NCI-H187 treated with DMSO at 0.1 percent for 48 hours (cell line): ENCODE results near the gene APMAP.

Source experiments
- DNase-seq: peaks from one replicate; lab custom pipeline; 2025; lab: John Stamatoyannopoulos, UW

Gene APMAP

DNA sequence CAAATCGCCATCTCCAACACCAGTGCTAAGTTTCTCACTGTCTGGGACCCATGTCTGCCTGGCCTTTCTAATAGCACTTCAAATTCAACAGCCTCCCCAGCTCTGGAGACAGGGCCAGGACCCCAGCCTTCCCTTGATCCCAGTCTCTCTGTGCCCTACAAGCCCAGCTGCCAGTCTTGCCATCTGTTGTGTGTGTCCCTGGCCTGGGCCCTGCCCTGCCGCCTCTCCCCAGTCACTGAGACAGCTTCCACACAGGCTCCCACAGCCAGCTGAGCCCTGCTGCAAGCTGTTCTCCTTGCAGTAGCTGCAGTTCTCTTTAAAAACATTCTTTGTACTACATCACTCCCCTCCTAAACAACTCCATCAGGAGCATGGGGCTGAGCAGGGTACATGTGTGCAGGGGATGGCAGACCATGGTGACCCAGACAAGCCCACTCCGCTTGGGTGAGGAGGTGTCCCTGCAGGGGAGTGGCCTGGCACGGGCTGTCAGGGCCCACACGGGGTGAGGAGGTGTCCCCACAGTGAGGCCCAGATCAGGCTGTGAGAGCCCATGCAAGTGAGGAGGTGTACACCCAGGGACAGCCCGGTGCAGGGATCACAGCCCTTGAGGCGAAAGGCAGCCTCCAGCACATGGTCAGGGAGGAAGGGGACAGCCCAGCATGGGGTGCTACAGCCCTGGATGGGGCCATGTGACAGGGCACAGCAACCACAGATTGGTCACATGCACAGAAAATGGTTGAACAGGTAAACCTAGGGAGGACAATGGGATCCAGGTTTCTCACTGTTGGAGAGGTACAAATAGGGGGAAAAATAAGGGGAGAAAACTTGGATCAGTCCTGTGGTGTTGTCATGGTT lies 27.3 kb downstream of the APMAP start:
- DNase-seq: no peak

DNA sequence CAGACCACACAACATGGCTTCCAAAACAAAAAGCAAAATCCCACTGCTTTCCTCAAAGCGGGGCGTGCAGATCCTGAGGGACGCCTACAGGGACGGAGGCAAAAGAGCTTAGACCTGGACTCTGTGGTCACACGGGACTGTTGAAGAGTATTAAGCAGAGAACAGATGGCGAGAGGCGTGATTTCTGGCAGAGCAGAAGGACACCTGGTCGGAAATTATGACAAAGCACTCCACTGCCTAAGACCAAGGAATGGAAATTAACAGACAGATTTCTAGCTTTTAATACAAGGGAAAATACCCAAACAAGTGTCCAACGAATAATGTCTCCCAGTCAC lies 28.1 kb downstream of the APMAP start:
- no peak for DNase-seq

DNA sequence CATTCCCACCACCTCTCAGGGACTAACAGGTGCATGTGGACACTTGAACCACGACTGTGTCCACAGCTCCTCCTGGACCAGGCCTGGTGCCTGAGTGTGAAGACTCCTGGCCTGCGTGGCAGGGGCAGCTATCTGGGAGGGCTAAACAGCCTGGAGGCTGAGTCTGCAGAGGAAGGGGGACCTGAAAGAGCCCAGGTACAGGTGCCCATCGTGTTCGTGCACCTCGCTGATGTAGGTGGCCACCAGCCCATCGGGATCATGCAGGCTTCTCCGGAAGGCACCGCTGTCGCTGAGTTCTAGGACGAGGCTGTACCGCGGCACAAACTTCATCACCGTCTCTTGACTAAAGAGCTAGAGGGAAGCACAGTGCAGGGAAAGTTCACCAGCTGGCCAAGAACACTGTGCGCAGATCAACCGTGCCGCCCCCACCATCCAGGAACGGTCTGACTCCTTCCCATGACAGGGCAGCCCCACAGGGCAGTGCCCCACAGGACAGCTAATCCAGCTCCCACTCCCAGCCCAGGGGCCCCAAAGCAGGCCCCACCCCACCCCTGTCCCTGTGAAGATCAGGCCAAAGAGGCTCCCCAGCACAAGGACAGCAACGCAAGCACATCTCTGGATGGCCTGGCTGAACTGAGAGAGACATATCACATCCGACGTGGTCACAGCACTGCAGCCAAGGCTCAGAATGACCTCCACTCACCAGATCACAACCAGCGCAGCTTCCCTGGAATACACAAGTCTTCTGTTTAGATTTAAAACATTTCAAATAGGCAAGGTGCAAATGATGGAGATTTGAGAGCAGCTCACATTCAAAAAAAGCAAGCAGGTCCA lies 28.7 kb downstream of the APMAP start:
- no peak for DNase-seq

DNA sequence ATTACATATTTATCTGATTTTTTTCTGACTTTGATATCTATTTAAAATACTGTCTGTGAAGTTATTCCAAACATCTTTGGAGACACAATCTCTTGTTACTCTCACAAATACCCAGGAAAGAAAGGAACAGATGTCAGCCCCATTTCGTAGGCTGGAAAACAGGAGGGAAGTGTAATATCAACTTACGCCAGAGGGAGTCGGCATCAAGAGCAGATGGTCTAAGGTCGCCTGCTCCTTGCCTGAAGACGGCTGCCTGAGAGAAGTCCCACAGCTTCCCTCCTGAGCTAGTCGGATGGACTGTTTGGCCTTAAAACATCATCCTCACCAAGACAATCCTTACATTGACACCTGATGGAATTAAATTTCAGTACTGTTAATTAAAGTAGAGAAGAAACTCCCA lies 30.0 kb downstream of the APMAP start:
- DNase-seq: no peak

GRCh38 chr20:24962182-24962492 lies 30.4 kb downstream of the APMAP start:
- no peak for DNase-seq

- DNase-seq: no peak
These were observed 31.0 kb downstream of the APMAP start for GRCh38 chr20:24961384-24962181.

- no peak for DNase-seq
These were observed 31.7 kb downstream of the APMAP start for GRCh38 chr20:24960861-24961260.

DNA sequence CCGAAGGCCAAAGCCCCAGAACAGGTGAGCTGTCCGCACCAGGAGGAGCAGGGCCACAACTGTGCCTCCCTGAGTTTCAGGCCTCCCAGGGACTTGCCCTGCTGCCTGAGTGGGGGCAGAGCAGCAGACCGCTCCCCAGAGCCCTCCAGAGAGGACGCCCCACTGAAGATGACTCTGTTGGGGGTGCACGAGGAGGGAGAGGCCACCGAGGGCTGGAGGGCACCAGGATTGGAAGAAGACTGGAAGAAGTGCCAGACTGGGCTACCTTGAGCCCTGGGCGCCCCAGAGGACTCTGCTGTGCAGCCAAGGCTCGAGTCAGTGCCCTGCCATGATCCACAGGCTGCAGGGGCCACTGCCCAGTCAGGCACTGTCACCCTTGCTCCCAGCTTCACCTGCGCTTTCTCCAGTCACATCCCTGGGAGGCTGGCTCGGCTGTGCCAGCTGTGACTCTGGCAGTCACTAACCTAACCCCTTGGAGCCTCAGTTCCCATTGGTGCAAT lies 32.2 kb downstream of the APMAP start:
- no peak for DNase-seq

DNA sequence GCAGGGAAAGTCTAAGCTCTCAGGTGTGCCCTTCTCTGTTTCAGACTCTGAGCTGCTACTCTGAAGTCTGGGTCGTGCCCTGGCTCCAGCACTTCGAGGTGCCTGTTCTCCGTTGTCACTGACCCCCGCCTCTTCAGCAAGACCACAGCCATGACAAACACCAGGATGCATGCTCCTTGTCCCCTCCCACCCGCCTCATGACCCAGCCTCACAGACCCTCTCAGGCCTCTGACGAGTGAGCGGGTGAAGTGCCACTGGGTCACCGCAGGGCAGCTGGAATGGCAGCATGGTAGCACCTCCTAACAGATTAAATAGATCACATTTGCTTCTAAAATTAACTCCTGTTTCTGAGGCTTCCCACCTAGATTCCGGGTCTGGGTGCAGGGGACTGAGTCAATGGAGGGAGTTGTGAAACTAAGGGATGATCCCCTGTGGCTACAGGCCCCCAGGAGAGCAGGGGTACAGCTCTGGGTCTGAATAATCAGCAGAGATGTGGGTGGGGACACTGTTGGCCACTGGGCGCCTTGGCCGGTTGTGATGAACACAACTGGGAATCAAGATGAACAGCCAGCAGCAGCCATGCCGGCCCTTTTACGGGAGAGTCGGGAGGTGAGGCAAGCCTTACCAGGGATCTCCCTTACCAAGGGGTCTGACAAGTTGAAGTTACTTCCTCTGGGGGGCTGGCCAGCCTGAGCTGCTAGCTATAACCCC lies 32.8 kb downstream of the APMAP start:
- DNase-seq: no peak

DNA sequence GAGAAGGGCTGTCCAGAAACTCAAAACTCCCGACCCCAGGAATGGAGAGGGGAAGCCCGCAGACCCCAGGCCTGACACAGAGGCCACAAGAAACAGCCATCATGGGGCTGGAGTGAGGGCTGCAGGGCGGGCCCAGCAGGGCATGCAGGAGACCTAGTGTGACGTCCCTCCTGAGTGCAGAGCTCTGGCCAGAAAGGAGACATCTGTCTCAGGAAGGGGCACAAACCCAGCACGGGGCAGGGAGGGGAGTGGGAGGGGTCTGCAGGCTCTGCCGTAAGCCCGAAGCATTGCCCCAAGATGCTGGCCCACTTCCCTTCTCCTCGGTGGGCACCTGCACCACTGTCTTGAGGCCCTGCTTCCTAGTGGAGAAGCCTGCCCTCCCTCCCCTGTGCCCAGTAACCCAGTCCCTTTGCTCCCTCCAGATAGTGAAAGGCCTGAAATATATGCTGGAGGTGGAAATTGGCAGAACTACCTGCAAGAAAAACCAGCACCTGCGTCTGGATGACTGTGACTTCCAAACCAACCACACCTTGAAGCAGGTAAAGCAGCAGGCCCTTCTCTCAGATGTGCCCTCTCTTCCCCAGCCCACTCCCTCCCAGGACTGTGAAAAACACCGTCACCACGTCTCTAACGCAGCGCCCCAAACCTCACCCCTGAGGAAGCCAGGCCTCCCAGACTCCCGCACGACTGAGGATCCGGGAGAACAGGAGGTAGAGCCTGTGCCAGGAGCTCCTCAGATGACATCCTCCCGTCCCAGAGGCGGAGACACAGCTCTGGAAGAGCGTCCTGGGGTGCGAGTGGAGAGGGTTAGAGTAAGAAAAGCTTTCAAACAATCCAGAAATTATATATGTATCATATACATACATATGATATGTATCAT lies 33.8 kb downstream of the APMAP start:
- DNase-seq: no peak

DNA sequence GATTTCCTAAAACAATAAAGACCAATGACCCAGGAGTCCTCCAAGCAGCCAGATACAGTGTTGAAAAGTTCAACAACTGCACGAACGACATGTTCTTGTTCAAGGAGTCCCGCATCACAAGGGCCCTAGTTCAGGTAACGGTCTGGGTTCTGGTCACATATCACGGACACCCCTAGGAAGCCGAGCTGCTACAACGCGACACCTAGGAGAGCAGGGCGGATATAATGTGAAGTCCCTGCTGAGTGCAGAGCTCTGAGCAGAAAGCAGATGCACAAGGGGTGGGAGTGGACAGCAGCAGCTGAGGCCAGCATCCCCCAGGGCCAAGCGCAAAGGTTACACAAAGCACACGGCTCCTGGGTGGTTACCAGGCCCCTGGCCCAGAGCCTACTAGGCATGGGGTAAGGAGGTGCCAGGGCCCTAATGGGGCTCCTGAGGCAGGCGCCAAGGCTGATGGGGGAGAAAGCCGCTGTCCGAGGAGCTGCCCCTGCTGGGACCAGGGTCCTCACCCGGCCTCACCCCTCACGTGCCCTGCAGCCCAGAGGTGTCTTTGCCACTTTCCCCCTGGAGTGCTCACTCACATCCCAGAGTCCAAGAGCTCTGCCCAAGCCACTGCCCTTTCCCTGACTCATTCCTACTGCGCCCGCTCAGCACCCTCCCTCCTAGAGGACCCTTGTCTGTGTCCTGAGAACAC lies 35.1 kb downstream of the APMAP start:
- no peak for DNase-seq

GRCh38 chr20:24956001-24956841 lies 36.3 kb downstream of the APMAP start:
- no peak for DNase-seq

DNA sequence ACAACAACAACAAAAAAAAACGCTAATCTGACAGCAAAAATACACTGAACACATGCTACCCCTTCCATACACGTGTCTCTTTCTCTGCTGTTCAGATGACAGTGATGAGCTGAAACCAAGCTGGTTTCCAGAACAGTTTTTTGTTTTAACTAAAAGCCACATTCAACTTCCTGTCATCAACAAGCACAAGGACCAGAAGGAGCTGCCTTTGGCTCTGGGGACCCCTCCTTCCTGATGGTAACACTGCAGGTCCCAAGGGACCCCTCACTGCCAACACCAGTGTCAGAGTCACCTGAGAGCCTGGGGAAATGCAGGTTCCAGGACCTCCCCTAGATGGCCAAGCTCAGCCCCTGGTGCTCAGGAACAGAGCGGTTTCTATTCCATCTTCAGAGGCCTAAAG lies 37.5 kb downstream of the APMAP start:
- DNase-seq: no peak

- no peak for DNase-seq
These were observed 38.0 kb downstream of the APMAP start for GRCh38 chr20:24954566-24954965.

GRCh38 chr20:24954151-24954550 lies 38.4 kb downstream of the APMAP start:
- DNase-seq: no peak

DNA sequence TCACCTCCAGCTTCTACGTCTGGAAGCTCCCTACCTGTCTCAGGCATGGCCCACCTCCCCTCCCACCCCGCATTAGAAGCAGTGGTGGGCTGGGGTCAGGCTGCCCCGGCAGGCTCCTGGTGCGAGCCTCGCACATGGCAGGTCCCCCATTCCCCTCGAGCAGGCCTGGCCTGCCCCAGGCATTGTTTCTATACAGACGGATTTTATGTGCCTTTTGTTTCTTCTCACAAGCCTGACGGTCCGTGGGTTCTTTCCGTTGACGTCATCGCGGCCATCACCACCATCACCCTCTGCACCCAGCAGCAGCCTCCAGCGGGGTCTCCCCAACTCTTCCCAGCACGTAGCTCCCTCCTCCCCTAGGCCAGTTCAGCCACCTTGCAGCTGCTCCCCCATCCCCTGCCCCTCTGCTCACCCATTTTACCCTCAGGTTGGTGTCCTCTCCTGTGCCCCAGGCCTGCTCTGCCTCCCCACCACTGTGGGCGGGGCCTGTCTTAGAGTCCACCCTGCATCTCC lies 38.9 kb downstream of the APMAP start:
- DNase-seq: no peak

DNA sequence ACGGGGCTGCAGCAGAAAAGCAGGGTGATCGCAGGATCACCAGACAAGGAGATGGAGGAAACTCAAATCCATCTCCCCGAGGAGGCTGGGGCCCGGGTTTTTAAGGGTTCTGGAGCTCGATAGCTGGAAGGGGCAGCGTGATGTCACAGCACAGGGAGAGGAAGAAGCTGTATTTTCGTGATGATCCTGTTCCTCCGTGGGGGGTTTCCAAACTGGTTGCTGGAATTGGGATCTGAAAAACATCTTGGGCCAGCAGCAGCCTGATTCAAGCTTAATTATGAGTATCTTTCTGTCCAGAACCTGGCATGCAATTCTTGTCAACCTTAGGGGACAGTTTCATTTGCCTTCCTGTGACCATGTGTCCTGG lies 39.4 kb downstream of the APMAP start:
- no peak for DNase-seq

DNA sequence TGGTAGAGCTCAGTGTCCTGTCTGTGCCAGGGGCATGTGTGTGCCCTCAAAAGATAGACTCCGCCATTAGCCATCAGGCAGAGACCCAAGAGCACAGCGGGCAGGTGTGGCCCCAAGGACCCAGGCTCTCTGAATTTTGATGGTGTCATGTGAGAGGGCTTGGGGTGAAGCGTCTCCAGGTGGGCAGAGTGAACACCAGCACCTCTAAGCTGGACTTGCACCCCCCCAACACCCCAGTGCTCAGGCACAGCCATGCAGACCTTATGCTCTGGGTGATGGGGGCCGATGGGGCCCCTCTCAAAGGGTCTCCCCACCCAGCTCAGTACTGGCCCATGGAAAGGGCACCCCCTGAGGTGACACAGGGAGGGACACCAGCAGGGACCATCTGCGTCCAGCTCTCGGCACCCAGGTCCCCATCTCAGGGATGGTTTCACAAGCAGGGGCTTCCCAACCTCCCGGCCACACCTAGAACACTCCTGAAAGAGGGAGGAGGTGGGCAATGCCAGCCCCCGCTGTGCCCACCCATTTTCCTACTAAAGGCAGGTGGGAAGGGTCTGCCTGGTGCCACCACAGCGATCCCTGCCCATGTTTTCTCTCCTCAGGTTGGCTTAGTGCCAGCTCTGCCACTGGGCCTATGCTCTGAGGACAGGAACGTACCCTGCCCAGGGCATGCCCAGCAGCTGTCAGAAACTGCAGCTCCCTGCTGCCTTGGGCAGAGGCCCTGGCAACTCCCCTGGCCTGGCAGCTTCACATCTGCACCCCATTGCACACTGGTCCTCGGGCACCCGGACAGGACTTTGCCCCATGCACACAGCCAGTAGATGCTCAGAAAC lies 40.0 kb downstream of the APMAP start:
- no peak for DNase-seq
